Measurements from ENCODE around the gene OR6V1. TPM values are rescaled to one million over a fixed set of nuclear protein-coding genes. Genes with fewer than 3 reads are reported as not detected.

Gene OR6V1
- total RNA-seq, 1 donor from 2014 or later, result not detected

DNA sequence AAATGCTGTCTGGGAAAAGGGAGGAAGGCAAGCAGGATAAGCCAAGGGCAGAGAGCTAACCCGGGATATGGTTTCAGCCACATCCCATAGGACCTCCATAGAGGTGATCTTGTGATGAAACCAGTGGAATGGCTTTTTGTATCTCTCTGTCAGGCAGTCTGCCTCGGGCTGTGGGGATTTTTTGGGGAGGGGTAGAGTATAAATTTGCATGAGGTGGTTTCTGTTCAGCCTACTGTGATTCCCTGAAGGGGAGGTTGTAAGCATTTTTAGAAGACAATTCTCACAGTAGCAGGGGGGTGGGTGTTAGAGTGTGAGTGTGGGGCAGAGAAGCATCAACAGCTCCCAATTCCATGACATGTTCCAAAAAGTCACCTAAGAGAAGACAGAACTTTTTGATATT lies 37.1 kb upstream of the OR6V1 start:
- Mint-ChIP-seq H3K27me3 (ENCODE audit: unreplicated experiment) (peaks cover 3% of the 10 kb centered on the region), H3K27ac (ENCODE audit: unreplicated experiment) (no peak overlapping the region)

DNA sequence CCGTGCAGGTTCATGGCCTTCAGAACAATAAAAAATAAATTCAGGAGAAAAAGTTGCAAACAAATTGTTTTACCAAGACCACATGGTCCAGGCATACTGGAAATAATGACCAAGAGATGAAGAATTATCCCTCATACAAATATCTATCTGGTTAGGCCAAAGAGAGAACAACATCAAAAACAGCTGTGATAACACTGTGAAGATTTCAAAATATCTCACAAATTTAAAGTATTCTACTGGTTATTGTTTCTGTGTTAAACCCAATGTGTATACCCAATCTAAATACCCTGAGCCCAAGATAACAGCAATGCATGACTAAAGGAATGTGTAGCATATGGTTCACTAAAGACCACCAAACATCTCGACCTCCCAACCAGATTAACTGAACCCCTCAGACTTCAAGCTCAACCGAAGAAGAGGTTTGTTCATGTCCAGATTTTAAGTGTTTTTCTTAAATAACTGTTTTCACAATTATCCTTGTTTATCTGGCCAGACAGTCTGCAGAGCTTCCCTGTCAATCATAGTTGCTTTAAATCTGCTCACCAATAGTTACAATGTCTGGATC lies 36.1 kb upstream of the OR6V1 start:
- Mint-ChIP-seq H3K4me1 (ENCODE audit: unreplicated experiment) (no peaks in the 10 kb centered on the region), H3K4me3 (ENCODE audit: unreplicated experiment) (no peak overlapping the region), H3K27me3 (ENCODE audit: unreplicated experiment) (peaks cover 3% of the 10 kb centered on the region), H3K9me3 (ENCODE audit: unreplicated experiment) (no peaks in the 10 kb centered on the region), H3K36me3 (ENCODE audit: low read depth, unreplicated experiment) (no peaks in the 10 kb centered on the region), H3K27ac (ENCODE audit: unreplicated experiment) (no peak overlapping the region)
- no peak for DNase-seq (ENCODE audit: low spot score)
- TF ChIP-seq, protein P1, sequence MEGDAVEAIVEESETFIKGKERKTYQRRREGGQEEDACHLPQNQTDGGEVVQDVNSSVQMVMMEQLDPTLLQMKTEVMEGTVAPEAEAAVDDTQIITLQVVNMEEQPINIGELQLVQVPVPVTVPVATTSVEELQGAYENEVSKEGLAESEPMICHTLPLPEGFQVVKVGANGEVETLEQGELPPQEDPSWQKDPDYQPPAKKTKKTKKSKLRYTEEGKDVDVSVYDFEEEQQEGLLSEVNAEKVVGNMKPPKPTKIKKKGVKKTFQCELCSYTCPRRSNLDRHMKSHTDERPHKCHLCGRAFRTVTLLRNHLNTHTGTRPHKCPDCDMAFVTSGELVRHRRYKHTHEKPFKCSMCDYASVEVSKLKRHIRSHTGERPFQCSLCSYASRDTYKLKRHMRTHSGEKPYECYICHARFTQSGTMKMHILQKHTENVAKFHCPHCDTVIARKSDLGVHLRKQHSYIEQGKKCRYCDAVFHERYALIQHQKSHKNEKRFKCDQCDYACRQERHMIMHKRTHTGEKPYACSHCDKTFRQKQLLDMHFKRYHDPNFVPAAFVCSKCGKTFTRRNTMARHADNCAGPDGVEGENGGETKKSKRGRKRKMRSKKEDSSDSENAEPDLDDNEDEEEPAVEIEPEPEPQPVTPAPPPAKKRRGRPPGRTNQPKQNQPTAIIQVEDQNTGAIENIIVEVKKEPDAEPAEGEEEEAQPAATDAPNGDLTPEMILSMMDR (IDR thresholded peaks at IDR 0.05; ENCODE audit: unreplicated experiment), result no peak

More for the DNA sequence above, 37.1 kb upstream of the OR6V1 start:
- no peaks in the 10 kb centered on the region for H3K9me3 Mint-ChIP-seq (ENCODE audit: unreplicated experiment)
- TF ChIP-seq, protein P1 (IDR thresholded peaks at IDR 0.05; ENCODE audit: unreplicated experiment), result no peak
- no peaks in the 10 kb centered on the region for H3K4me1 Mint-ChIP-seq (ENCODE audit: unreplicated experiment)
- no peak for DNase-seq (ENCODE audit: low spot score)
- H3K36me3 Mint-ChIP-seq (ENCODE audit: low read depth, unreplicated experiment), result no peaks in the 10 kb centered on the region
- H3K4me3 Mint-ChIP-seq (ENCODE audit: unreplicated experiment), result no peak overlapping the region

DNA sequence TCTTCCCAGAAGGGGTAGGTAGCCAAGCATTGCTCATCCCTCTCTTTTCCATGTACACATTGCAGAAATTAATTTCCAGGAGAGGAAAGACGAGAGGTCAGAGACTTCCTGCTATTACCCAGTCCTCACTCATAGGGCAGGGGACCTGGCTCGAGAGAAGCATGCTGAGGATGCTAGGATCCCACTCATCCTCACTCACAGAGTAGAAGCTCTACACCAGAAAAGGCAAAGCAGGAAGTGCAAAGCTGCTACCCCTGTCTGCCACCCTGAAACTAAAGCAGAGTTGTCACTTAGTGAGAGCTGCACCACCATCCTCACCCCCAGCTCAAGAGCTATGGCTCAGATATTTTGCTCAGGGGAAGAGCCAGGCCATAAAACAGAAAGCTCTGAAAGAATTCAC lies 35.1 kb upstream of the OR6V1 start:
- no peaks in the 10 kb centered on the region for H3K36me3 Mint-ChIP-seq (ENCODE audit: low read depth, unreplicated experiment)
- no peaks in the 10 kb centered on the region for H3K9me3 Mint-ChIP-seq (ENCODE audit: unreplicated experiment)
- H3K4me3 Mint-ChIP-seq (ENCODE audit: unreplicated experiment), result no peak overlapping the region
- no peaks in the 10 kb centered on the region for H3K4me1 Mint-ChIP-seq (ENCODE audit: unreplicated experiment)
- no peak for DNase-seq (ENCODE audit: low spot score)
- no peak overlapping the region for H3K27ac Mint-ChIP-seq (ENCODE audit: unreplicated experiment)
- TF ChIP-seq, protein P1 (IDR thresholded peaks at IDR 0.05; ENCODE audit: unreplicated experiment), result no peak
- peaks cover 3% of the 10 kb centered on the region for H3K27me3 Mint-ChIP-seq (ENCODE audit: unreplicated experiment)

DNA sequence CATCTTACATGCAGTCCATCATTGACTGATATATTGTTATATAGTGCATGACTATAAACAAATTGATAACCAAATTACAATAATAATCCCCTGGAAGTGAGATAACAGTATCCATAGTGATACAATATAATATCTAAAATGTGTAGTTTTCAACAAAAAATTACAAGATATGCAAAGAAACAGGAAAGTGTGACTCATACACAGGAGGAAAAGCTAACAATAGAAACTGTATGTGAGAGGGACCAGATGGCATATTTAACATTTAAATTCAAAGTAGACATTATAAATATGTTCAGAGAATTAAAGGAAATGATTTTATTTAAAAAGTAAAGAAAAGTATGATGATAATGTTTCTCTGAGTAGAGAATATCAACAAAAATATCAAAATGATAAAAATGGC lies 33.2 kb upstream of the OR6V1 start:
- no peaks in the 10 kb centered on the region for H3K9me3 Mint-ChIP-seq (ENCODE audit: unreplicated experiment)
- H3K27ac Mint-ChIP-seq (ENCODE audit: unreplicated experiment), result no peak overlapping the region
- H3K36me3 Mint-ChIP-seq (ENCODE audit: low read depth, unreplicated experiment), result no peaks in the 10 kb centered on the region
- H3K4me1 Mint-ChIP-seq (ENCODE audit: unreplicated experiment), result no peaks in the 10 kb centered on the region
- H3K4me3 Mint-ChIP-seq (ENCODE audit: unreplicated experiment), result no peak overlapping the region
- no peak for DNase-seq (ENCODE audit: low spot score)
- H3K27me3 Mint-ChIP-seq (ENCODE audit: unreplicated experiment), result peaks cover 3% of the 10 kb centered on the region
- TF ChIP-seq, protein P1 (IDR thresholded peaks at IDR 0.05; ENCODE audit: unreplicated experiment), result no peak

DNA sequence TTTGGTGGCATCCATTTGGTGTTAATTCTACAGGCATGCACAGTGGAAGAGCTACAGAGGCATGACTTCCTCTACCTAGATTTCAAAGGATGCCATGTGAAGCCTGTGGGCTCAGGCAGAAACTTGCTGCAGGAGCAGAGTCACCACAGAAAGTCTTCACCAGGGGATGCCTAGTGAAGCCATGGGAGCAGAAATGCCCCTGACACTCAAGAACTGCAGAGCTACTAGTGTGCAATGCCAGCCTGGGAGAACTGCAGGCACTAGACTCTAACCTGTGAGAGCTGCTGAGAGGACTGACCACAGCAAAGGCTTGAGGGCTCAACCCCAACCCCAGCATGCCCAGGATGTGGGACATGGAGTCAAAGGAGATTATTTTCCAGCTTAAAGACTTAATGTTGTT lies 29.1 kb upstream of the OR6V1 start:
- TF ChIP-seq, protein P1 (IDR thresholded peaks at IDR 0.05; ENCODE audit: unreplicated experiment), result no peak
- no peak for DNase-seq (ENCODE audit: low spot score)
- no peak overlapping the region for H3K4me3 Mint-ChIP-seq (ENCODE audit: unreplicated experiment)
- no peak overlapping the region for H3K27ac Mint-ChIP-seq (ENCODE audit: unreplicated experiment)
- H3K36me3 Mint-ChIP-seq (ENCODE audit: low read depth, unreplicated experiment), result no peaks in the 10 kb centered on the region
- no peaks in the 10 kb centered on the region for H3K9me3 Mint-ChIP-seq (ENCODE audit: unreplicated experiment)
- no peaks in the 10 kb centered on the region for H3K27me3 Mint-ChIP-seq (ENCODE audit: unreplicated experiment)
- no peaks in the 10 kb centered on the region for H3K4me1 Mint-ChIP-seq (ENCODE audit: unreplicated experiment)
